Parathyroid adenoma (tissue), 2 donors: Measurements from ENCODE around the gene KDELR3.
"Not testable (repeated sequence)": the region's sequence is repeated elsewhere in the genome, so short reads cannot be mapped to it uniquely, and the experiment has no call there.

Experiments used
- H2AFZ ChIP-seq: fragments of 300-600 bp; sonication (generic); one replicate; pipeline ENCODE4 v1.7.0; 2017; ENCODE audit warnings: antibody characterized with exemption, mild to moderate bottlenecking
- H3K27ac ChIP-seq: fragments of 300-600 bp; sonication (generic); one replicate; pipeline ENCODE4 v1.7.0; 2017
- H3K27me3 ChIP-seq: fragments of 300-600 bp; sonication (generic); one replicate; pipeline ENCODE4 v1.7.0; 2017; ENCODE audit warnings: low read length; ENCODE audit not compliant: control insufficient read depth, insufficient read depth
- H3K36me3 ChIP-seq: fragments of 300-600 bp; sonication (generic); one replicate; pipeline ENCODE4 v1.7.0; 2017; ENCODE audit warnings: low read length; ENCODE audit not compliant: control insufficient read depth, insufficient read depth
- H3K4me1 ChIP-seq: fragments of 300-600 bp; sonication (generic); one replicate; pipeline ENCODE4 v1.7.0; 2017; ENCODE audit warnings: control low read depth
- H3K4me2 ChIP-seq: fragments of 300-600 bp; sonication (generic); one replicate; pipeline ENCODE4 v1.7.0; 2017; ENCODE audit warnings: low read length
- H3K4me3 ChIP-seq: fragments of 300-600 bp; sonication (generic); one replicate; pipeline ENCODE4 v1.7.0; 2017; ENCODE audit warnings: low read depth, low read length
- H3K79me2 ChIP-seq: fragments of 300-600 bp; sonication (generic); one replicate; pipeline ENCODE4 v1.7.0; 2017; ENCODE audit warnings: control low read depth
- H3K9ac ChIP-seq: fragments of 300-600 bp; sonication (generic); one replicate; pipeline ENCODE4 v1.7.0; 2017; ENCODE audit warnings: mild to moderate bottlenecking
- H3K9me3 ChIP-seq: fragments of 300-600 bp; sonication (generic); one replicate; pipeline ENCODE4 v1.7.0; 2017; ENCODE audit warnings: low read length; ENCODE audit not compliant: control insufficient read depth
- TF ChIP-seq, protein P1 (sequence below): fragments of 300-600 bp; sonication (generic); IDR thresholded peaks from one replicate; pipeline ENCODE4 v1.7.0; 2017; ENCODE audit warnings: antibody characterized with exemption, mild to moderate bottlenecking
- donor health status: primary hyperparathyroidism.

KDELR3 gene

DNA sequence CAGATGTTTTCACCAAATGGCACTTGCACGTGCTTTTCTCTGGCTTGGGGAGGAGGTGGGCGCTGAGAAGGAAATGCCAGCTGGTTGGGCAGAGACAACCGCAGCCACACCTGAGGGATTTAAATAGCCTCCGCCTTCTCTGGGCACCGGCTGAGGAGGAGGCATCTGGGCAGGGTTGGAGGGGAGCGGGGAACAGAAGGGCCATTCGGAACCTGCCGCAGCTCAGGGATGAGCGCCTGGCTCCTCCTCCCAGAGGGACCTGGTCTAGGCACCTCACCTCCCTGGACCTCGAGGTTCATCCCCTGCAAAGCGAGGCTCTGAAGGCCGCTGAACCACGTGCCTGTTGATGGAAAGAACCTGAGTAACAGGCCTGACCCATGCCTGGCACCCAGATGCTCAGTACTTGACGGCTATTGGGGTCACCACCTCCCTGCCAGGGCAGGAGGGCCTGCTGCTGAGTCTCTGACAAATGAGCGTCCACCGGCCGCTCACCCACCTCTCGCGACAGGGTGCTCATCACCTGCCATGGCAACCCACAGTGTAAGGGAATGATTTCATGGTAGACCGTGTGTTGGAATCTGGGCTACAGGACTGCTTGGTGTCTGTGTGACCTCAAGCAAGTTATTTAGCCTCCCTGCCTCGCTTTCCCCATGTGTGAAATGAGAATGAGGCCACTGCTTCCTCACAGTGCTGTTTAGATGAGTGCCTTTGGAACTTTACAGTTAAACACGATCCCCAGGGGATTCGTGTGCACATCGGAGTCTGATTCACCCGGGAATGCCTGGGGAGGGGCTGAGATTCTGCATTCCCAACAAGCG, 2.0 kb upstream of the KDELR3 start:
- H3K27ac ChIP-seq, result no peak overlapping the region
- H3K9ac ChIP-seq, result no peak overlapping the region
- H3K36me3 ChIP-seq, result no peaks in the 10 kb centered on the region
- peaks cover 2% of the 10 kb centered on the region for H3K4me1 ChIP-seq
- H3K4me2 ChIP-seq, result no peak overlapping the region
- H3K79me2 ChIP-seq, result no peaks in the 10 kb centered on the region
- TF ChIP-seq, protein P1, sequence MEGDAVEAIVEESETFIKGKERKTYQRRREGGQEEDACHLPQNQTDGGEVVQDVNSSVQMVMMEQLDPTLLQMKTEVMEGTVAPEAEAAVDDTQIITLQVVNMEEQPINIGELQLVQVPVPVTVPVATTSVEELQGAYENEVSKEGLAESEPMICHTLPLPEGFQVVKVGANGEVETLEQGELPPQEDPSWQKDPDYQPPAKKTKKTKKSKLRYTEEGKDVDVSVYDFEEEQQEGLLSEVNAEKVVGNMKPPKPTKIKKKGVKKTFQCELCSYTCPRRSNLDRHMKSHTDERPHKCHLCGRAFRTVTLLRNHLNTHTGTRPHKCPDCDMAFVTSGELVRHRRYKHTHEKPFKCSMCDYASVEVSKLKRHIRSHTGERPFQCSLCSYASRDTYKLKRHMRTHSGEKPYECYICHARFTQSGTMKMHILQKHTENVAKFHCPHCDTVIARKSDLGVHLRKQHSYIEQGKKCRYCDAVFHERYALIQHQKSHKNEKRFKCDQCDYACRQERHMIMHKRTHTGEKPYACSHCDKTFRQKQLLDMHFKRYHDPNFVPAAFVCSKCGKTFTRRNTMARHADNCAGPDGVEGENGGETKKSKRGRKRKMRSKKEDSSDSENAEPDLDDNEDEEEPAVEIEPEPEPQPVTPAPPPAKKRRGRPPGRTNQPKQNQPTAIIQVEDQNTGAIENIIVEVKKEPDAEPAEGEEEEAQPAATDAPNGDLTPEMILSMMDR, result no peak
- no peaks in the 10 kb centered on the region for H3K27me3 ChIP-seq
- H3K4me3 ChIP-seq, result no peak overlapping the region
- no peaks in the 10 kb centered on the region for H3K9me3 ChIP-seq
- no peak overlapping the region for H2AFZ ChIP-seq

DNA sequence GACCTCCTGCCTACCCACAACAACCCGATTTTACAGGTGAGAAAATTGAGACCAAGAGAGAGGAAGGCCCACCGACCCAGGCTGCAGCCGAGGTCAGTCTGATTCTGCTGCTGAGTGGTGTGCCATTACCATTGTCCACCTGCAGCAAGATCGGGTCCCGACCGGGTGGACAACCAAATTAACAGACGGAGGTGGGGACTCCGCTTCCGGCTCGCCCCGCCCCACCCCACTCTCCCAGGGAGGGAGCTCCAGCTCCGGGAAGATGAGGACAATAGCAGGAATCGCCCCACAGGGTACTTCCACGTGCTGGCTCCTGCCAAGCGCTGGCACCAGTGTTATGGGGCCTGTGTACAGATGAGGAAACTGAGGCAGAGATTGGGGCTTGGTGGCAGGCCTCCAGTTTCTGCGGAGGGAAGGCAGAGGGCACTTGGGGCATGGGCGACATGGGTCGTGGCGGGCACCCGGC, 425 bp upstream of the KDELR3 start:
- no peaks in the 10 kb centered on the region for H3K4me1 ChIP-seq
- H3K36me3 ChIP-seq, result no peaks in the 10 kb centered on the region
- no peaks in the 10 kb centered on the region for H3K79me2 ChIP-seq
- H3K4me2 ChIP-seq, result peak overlapping the region; percentile 71
- TF ChIP-seq, protein P1, result no peak
- H2AFZ ChIP-seq, result peak overlapping the region; percentile 77
- H3K27ac ChIP-seq, result no peak overlapping the region
- no peaks in the 10 kb centered on the region for H3K9me3 ChIP-seq
- peak overlapping the region; percentile 42 for H3K4me3 ChIP-seq
- no peaks in the 10 kb centered on the region for H3K27me3 ChIP-seq
- no peak overlapping the region for H3K9ac ChIP-seq

DNA sequence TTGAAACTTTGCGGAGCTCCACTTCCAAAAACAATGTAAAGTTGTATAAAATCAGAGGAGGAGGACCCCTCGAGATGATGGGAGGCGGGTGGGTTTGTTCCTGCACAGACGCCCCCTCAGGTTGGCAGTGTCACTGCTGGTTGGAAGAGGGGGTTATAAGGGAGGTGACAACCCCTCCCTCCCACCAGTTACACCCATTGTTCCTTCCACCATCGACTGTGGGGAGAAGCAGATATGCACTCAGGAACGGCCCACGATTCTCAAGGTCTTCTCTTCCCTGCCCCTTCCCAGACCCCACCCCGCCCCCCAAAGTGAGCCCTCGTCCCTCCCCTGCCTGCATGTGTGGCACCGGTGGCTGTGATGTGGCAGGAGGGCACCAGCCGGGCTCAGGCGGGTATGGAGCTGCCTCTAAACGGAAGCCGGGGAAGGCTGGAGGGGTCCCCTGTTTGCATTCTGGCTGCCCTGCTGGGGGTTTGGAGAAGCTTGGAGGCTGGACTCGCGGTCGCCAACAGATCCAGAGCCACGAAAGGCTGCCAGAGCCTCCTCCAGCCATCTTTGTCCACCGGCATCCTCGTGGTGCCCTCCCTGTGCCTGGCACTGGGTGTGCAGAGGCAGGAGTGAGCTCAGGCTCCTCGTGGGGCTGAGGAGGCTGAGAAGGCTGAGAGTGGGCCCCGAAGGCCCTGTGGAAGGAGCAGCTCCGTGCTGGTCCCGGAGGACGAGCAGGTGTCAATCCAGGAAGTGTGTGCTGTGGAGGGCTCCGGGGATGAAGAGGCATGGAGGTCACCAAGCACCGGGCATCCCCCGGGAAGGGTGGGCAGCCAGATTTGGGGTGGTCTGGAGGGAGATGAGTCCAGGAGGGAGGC, 778 bp downstream of the KDELR3 start:
- H3K9ac ChIP-seq, result no peak overlapping the region
- TF ChIP-seq, protein P1, result no peak
- H3K36me3 ChIP-seq, result no peaks in the 10 kb centered on the region
- H3K79me2 ChIP-seq, result no peaks in the 10 kb centered on the region
- no peak overlapping the region for H3K27ac ChIP-seq
- H3K9me3 ChIP-seq, result no peaks in the 10 kb centered on the region
- peak overlapping the region; percentile 77 for H2AFZ ChIP-seq
- peak overlapping the region; percentile 71 for H3K4me2 ChIP-seq
- no peaks in the 10 kb centered on the region for H3K4me1 ChIP-seq
- no peaks in the 10 kb centered on the region for H3K27me3 ChIP-seq
- H3K4me3 ChIP-seq, result peak overlapping the region; percentile 42

- Histone ChIP-seq H3K79me2 (no peaks in the 10 kb centered on the region), H3K36me3 (no peaks in the 10 kb centered on the region), H3K4me2 (no peak overlapping the region), H3K9ac (no peak overlapping the region), H3K4me3 (no peak overlapping the region), H3K4me1 (no peaks in the 10 kb centered on the region), H3K27ac (no peak overlapping the region), H3K27me3 (no peaks in the 10 kb centered on the region), H3K9me3 (no peaks in the 10 kb centered on the region), H2AFZ (no peak overlapping the region)
- TF ChIP-seq, protein P1, result no peak
Observed at GRCh38 chr22:38469306-38469781, 1.4 kb downstream of the KDELR3 start.

DNA sequence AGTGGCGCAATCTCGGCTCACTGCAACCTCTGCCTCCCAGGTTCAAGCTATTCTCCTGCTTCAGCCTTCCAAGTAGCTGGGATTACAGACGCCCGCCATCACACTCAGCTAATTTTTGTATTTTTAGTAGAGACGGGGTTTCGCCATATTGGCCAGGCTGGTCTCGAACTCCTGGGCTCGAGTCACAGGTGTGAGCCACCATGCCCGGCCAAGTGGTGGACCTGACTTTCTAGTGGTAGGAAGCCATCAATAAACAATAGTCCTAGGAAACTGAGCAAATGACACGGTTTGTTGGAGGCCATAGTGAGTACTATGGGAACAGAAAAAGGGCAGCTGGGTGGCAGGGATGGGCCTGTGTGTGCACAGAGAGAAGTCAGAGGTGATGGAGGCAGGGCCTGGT, 2.3 kb downstream of the KDELR3 start:
- H3K4me1 ChIP-seq, H3K9ac ChIP-seq, H2AFZ ChIP-seq, H3K4me3 ChIP-seq, H3K9me3 ChIP-seq, H3K79me2 ChIP-seq, H3K36me3 ChIP-seq, H3K27me3 ChIP-seq, H3K4me2 ChIP-seq, H3K27ac ChIP-seq: not testable (repeated sequence)
